Mucosa of gallbladder (tissue), 1 donor: ENCODE results near the gene KDM3B. TPM values are rescaled to one million over a fixed set of nuclear protein-coding genes. Genes with fewer than 3 reads are reported as not detected.
"Not testable (repeated sequence)": the region's sequence is repeated elsewhere in the genome, so short reads cannot be mapped to it uniquely, and the experiment has no call there.

Source experiments
- DNase-seq: peaks from one replicate; pipeline ENCODE4 v3.0.0-alpha.2; 2020; ENCODE audit warnings: low spot score
- total RNA-seq: library from RNA; stranded (reverse); gene quantifications from one replicate; pipeline ENCODE4 v1.2.1, GENCODE V29; 2021
- donor health status: DM: no; HTN: no; CAD: no.

The KDM3B gene
- total RNA-seq, 1 donor from 2014 or later: 65.8 TPM

GRCh38 chr5:138466125-138466899 lies 113.8 kb downstream of the KDM3B start:
- DNase-seq: no peak

DNA sequence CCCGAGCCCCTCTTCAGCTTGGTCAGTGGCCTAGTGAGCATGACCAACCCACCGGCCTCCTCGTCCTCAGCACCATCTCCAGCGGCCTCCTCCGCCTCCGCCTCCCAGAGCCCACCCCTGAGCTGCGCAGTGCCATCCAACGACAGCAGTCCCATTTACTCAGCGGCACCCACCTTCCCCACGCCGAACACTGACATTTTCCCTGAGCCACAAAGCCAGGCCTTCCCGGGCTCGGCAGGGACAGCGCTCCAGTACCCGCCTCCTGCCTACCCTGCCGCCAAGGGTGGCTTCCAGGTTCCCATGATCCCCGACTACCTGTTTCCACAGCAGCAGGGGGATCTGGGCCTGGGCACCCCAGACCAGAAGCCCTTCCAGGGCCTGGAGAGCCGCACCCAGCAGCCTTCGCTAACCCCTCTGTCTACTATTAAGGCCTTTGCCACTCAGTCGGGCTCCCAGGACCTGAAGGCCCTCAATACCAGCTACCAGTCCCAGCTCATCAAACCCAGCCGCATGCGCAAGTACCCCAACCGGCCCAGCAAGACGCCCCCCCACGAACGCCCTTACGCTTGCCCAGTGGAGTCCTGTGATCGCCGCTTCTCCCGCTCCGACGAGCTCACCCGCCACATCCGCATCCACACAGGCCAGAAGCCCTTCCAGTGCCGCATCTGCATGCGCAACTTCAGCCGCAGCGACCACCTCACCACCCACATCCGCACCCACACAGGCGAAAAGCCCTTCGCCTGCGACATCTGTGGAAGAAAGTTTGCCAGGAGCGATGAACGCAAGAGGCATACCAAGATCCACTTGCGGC lies 114.6 kb downstream of the KDM3B start:
- DNase-seq: no peak

GRCh38 chr5:138467711-138468132 lies 115.2 kb downstream of the KDM3B start:
- no peak for DNase-seq

DNA sequence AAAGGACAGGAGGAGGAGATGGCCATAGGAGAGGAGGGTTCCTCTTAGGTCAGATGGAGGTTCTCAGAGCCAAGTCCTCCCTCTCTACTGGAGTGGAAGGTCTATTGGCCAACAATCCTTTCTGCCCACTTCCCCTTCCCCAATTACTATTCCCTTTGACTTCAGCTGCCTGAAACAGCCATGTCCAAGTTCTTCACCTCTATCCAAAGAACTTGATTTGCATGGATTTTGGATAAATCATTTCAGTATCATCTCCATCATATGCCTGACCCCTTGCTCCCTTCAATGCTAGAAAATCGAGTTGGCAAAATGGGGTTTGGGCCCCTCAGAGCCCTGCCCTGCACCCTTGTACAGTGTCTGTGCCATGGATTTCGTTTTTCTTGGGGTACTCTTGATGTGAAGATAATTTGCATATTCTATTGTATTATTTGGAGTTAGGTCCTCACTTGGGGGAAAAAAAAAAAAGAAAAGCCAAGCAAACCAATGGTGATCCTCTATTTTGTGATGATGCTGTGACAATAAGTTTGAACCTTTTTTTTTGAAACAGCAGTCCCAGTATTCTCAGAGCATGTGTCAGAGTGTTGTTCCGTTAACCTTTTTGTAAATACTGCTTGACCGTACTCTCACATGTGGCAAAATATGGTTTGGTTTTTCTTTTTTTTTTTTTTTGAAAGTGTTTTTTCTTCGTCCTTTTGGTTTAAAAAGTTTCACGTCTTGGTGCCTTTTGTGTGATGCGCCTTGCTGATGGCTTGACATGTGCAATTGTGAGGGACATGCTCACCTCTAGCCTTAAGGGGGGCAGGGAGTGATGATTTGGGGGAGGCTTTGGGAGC lies 115.9 kb downstream of the KDM3B start:
- no peak for DNase-seq

- DNase-seq: no peak
Observed at GRCh38 chr5:138468966-138469539, 116.6 kb downstream of the KDM3B start.

- no peak for DNase-seq
Observed at GRCh38 chr5:138469540-138470321, 117.2 kb downstream of the KDM3B start.

DNA sequence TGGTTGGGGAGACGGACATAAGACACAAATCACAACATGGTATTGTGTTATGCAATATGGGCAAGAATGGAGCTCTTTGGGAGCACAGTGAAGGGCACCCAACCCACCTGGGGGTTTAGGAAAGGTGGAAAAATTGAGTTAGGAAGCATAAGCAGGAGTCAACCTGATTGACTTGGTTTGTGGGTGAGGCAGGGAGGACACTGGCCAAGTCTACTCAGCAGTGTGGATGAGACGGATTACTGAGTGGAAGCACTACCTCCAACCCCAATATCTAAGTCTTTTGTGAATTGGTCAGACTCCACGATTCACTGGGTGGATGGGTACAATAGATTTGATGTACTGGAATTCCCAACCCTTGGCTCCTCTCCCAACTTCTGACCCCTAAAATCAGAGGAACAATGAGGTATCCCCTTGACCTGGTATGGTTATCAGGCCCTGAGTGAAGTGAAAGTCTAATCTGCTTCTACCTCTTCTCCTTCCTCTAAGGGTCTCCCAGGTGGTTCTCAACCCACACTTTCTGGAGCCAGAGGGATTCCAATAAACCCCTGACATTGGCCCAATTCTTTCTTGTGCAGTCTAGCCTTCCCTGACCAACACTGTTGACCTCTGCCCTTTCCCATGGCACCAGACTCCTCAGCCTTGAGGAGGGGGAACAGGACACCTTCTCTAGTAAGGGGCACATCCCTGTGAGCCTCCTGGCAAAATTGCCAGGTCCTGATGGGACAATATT lies 118.0 kb downstream of the KDM3B start:
- no peak for DNase-seq

GRCh38 chr5:138471052-138471361 lies 118.5 kb downstream of the KDM3B start:
- no peak for DNase-seq

DNA sequence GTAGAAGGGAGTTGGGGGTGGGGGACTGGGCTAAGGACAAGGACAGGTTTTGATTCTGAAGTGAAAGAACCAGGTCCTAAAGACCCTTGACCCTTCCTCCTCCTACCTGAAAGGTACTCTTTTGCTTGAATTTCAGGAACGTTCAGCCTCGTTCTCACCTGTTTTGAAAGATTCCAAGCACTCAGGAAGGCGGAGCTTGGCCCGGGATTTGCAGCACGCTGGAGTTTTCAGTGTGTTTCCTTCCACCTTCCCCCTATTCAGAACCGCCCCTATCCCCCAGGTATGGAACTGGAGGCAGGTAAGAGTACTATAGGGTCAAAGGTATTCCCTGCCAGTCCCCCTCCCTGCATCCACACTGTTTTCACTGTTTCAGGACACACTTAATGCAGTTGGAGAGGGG lies 119.9 kb downstream of the KDM3B start:
- DNase-seq: no peak

DNA sequence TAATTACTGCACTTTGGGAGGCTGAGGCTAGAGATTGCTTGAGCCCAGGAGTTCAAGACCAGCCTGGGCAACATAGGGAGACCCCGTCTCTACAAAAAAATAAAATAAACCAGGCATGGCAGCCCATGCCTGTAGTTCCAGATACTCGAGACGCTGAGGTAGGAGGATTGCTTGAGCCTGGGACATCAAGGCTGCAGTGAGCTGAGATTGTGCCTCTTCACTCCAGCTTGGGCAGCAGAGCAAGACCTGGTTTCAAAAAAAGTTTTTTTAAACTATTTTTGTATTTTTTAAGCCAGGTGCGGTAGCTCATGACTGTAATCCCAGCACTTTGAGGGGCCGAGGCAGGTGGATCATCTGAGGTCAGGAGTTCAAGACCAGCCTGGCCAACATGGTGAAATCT lies 120.7 kb downstream of the KDM3B start:
- DNase-seq: not testable (repeated sequence)

DNA sequence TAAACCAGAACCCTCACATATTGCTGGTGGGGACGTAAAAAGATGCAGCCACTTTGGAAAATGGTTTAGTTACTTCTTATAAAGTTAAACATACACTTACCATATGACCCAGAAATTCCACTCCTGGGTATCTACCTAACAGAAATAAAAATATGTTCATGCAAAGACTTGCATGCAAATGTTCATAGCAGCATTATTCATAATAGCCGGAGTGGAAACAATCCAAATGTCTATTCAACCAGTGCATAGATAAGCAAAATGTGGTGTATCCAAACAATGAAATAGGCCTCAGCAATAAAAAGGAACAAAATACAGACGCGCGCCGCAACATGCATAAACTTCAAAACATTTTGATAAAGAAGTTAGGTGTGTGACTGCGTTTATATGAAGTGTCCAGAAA lies 124.4 kb downstream of the KDM3B start:
- no peak for DNase-seq

- no peak for DNase-seq
Observed at GRCh38 chr5:138482638-138483037, 130.2 kb downstream of the KDM3B start.

Other genes with a start within 250 kb of the KDM3B start
- 17.0 TPM for gene NME5, start 213.3 kb upstream of the KDM3B start, total RNA-seq
- 55.7 TPM for gene BRD8, start 174.1 kb upstream of the KDM3B start, total RNA-seq
- 1.5 TPM for gene KIF20A, start 173.6 kb upstream of the KDM3B start, total RNA-seq
- 21.8 TPM for gene CDC23, start 139.4 kb upstream of the KDM3B start, total RNA-seq
- 2.2 TPM for gene GFRA3, start 78.1 kb upstream of the KDM3B start, total RNA-seq
- gene CDC25C, start 20.9 kb upstream of the KDM3B start, total RNA-seq: 0.37 TPM
- gene FAM53C, start 14.4 kb upstream of the KDM3B start, total RNA-seq: 29.2 TPM
- gene REEP2, start 86.4 kb downstream of the KDM3B start, total RNA-seq: 7.6 TPM
- 98.5 TPM for gene EGR1, start 112.8 kb downstream of the KDM3B start, total RNA-seq
- 63.1 TPM for gene ETF1, start 190.6 kb downstream of the KDM3B start, total RNA-seq
- gene HSPA9, start 222.7 kb downstream of the KDM3B start, total RNA-seq: 170 TPM